UCSD-AML1 (cell line): ENCODE results near the gene CLC.

Experiments
- DNase-seq: peaks from one replicate; lab custom pipeline; 2025; ENCODE audit not compliant: unreplicated experiment; lab: John Stamatoyannopoulos, UW

Gene CLC

GRCh38 chr19:39681416-39681815, 56.4 kb downstream of the CLC start:
- DNase-seq: no peak
